ENCODE results near the gene TLK2. TPM values are rescaled to one million over a fixed set of nuclear protein-coding genes. Genes with fewer than 3 reads are reported as not detected.

Gene TLK2
- total RNA-seq, 6 experiments from 2014 or later = 29.0 to 40.9 (median 38.6) TPM

GRCh38 chr17:62619417-62620155 lies 141.0 kb downstream of the TLK2 start:
- peaks cover 22% of the 10 kb centered on the region for H3K4me1 Mint-ChIP-seq (ENCODE audit: low read depth)
- no peak overlapping the region for H3K4me3 Mint-ChIP-seq
- H3K36me3 Mint-ChIP-seq (ENCODE audit: low read depth) = peaks cover 7% of the 10 kb centered on the region; the same call in 1 of the 2 replicates
- peaks cover 6% of the 10 kb centered on the region for H3K27me3 Mint-ChIP-seq (ENCODE audit: insufficient read depth)
- no peak for TF ChIP-seq CTCF (IDR thresholded peaks at IDR 0.05)
- no peak for DNase-seq
- H3K9me3 Mint-ChIP-seq = no peaks in the 10 kb centered on the region
- no peak overlapping the region for H3K27ac Mint-ChIP-seq

- H3K4me3 Mint-ChIP-seq = no peak overlapping the region
Observed at GRCh38 chr17:62621223-62621622, 142.6 kb downstream of the TLK2 start.

GRCh38 chr17:62625184-62625869 lies 146.7 kb downstream of the TLK2 start:
- peaks cover 28% of the 10 kb centered on the region for H3K36me3 Mint-ChIP-seq (ENCODE audit: low read depth)
- peaks cover 32% of the 10 kb centered on the region for H3K4me1 Mint-ChIP-seq (ENCODE audit: low read depth)
- no peak overlapping the region for H3K4me3 Mint-ChIP-seq
- no peaks in the 10 kb centered on the region for H3K9me3 Mint-ChIP-seq
- no peak overlapping the region for H3K27ac Mint-ChIP-seq
- no peak for DNase-seq
- no peak for TF ChIP-seq CTCF (IDR thresholded peaks at IDR 0.05)
- H3K27me3 Mint-ChIP-seq (ENCODE audit: insufficient read depth) = peaks cover 6% of the 10 kb centered on the region

More at GRCh38 chr17:62621223-62621622, 142.6 kb downstream of the TLK2 start:
- no peak for TF ChIP-seq CTCF (IDR thresholded peaks at IDR 0.05)
- Mint-ChIP-seq H3K36me3 (ENCODE audit: low read depth) (peaks cover 9% of the 10 kb centered on the region; the same call in 1 of the 2 replicates), H3K27me3 (ENCODE audit: insufficient read depth) (peaks cover 6% of the 10 kb centered on the region), H3K9me3 (no peaks in the 10 kb centered on the region), H3K4me1 (ENCODE audit: low read depth) (peaks cover 21% of the 10 kb centered on the region), H3K27ac (no peak overlapping the region)
- DNase-seq = no peak

GRCh38 chr17:62625870-62626200 lies 147.2 kb downstream of the TLK2 start:
- TF ChIP-seq CTCF (IDR thresholded peaks at IDR 0.05) = no peak
- Mint-ChIP-seq H3K9me3 (no peaks in the 10 kb centered on the region), H3K27me3 (ENCODE audit: insufficient read depth) (peaks cover 9% of the 10 kb centered on the region), H3K4me3 (peak overlapping the region; percentile 99), H3K36me3 (ENCODE audit: low read depth) (peaks cover 31% of the 10 kb centered on the region), H3K27ac (peak overlapping the region; percentile 94), H3K4me1 (ENCODE audit: low read depth) (peaks cover 37% of the 10 kb centered on the region)
- no peak for DNase-seq

GRCh38 chr17:62626719-62627218 lies 148.1 kb downstream of the TLK2 start:
- Mint-ChIP-seq H3K9me3 (no peaks in the 10 kb centered on the region), H3K27me3 (ENCODE audit: insufficient read depth) (peaks cover 11% of the 10 kb centered on the region), H3K4me3 (peak overlapping the region; percentile 99), H3K4me1 (ENCODE audit: low read depth) (peaks cover 42% of the 10 kb centered on the region), H3K36me3 (ENCODE audit: low read depth) (peaks cover 35% of the 10 kb centered on the region), H3K27ac (peak overlapping the region; percentile 94)
- TF ChIP-seq CTCF (IDR thresholded peaks at IDR 0.05) = no peak; the same call in 1 of the 2 replicates
- DNase-seq = peak; percentile 78
